HepG2 (cell line): Measurements from ENCODE around the gene SMIM13. TPM values are rescaled to one million over a fixed set of nuclear protein-coding genes. Genes with fewer than 3 reads are reported as not detected.

Experiments used
- ATAC-seq: fragments of 200-7000 bp; cut with Tn5 transposase; 3 replicates; pipeline ENCODE4 v1.9.1; 2020; ENCODE audit warnings: mild to moderate bottlenecking, moderate library complexity
- BruUV-seq: library from RNA; stranded (reverse); fragments of 400-500 nt; replicated peaks from 2 replicates; lab custom pipeline; 2021; lab: Mats Ljungman, UMichigan
- CTCF ChIA-PET: fragments of 300-600 bp; formaldehyde crosslinking; extraction: SDS; loops from one replicate; lab custom pipeline; 2021; ENCODE audit warnings: low total read pairs, inconsistent platforms, low intra/inter-chr PET ratio; lab: Yijun Ruan, JAX
- POLR2A ChIA-PET: fragments of 350-600 bp; sonication (Branson Sonifier 250); formaldehyde crosslinking; loops from one replicate; lab custom pipeline; 2020; ENCODE audit warnings: antibody characterized with exemption, inconsistent platforms; lab: Yijun Ruan, JAX
- DNase-seq: peaks from one replicate; pipeline ENCODE4 v3.0.0-alpha.2; 2015; ENCODE audit warnings: low spot score
- FAIRE-seq: peaks from 3 replicates; lab custom pipeline; 2011; peaks lifted over from hg19 to GRCh38; lab: Jason Lieb, UNC
- H2AFZ ChIP-seq: one replicate; pipeline ENCODE4 v1.6.1; 2011; ENCODE audit warnings: low read length, inconsistent platforms
- H3K27ac ChIP-seq: fragments of 300-600 bp; 3 replicates; pipeline ENCODE4 v1.8.0; 2011; ENCODE audit warnings: mixed run types, mild to moderate bottlenecking, mixed read lengths, low read length, inconsistent platforms; ENCODE audit not compliant: insufficient read depth; ENCODE audit errors: extremely low read length
- H3K27me3 ChIP-seq, 2 experiments: fragments of 200-600 bp in 1 of 2; 2 replicates in 1 of 2; 3 replicates in 1 of 2; pipeline versions ENCODE4 v1.6.0 to v1.8.0; 2011; ENCODE audit warnings: low read length in 2 of 2, mild to moderate bottlenecking in 2 of 2, moderate library complexity in 2 of 2, inconsistent platforms in 1 of 2; ENCODE audit not compliant: insufficient read depth in 2 of 2, control insufficient read depth in 1 of 2
- H3K36me3 ChIP-seq, 2 experiments: fragments of 200-600 bp in 1 of 2; replicated peaks in 1 of 2; 2 replicates in 1 of 2; 3 replicates in 1 of 2; pipeline versions ENCODE4 v1.5.1 to v1.8.0; 2011; ENCODE audit warnings: low read length in 2 of 2, inconsistent platforms in 1 of 2; ENCODE audit not compliant: insufficient read depth in 2 of 2, control insufficient read depth in 1 of 2
- H3K4me1 ChIP-seq: 2 replicates; pipeline ENCODE4 v1.5.1; 2012; ENCODE audit warnings: low read length, inconsistent platforms; ENCODE audit not compliant: insufficient read depth
- H3K4me2 ChIP-seq: 2 replicates; pipeline ENCODE4 v1.6.0; 2011; ENCODE audit warnings: low read depth, low read length, inconsistent platforms
- H3K4me3 ChIP-seq, 3 experiments: fragments of 200-600 bp in 1 of 3; sonication (generic), shearing (Covaris generic) in 1 of 3; replicated peaks in 1 of 3; 2 replicates each; pipeline ENCODE4 v1.5.1; 2011 to 2016; ENCODE audit warnings: low read length in 3 of 3, inconsistent platforms in 2 of 3, low read depth in 2 of 3, mild to moderate bottlenecking in 2 of 3, control low read depth in 1 of 3, mixed read lengths in 1 of 3; ENCODE audit not compliant: insufficient read depth in 1 of 3
- H3K79me2 ChIP-seq: one replicate; pipeline ENCODE4 v1.6.1; 2011; ENCODE audit warnings: low read length, inconsistent platforms; ENCODE audit not compliant: insufficient read depth
- H3K9ac ChIP-seq: 2 replicates; pipeline ENCODE4 v1.6.0; 2011; ENCODE audit warnings: mild to moderate bottlenecking, low read depth, low read length, inconsistent platforms; ENCODE audit not compliant: insufficient read depth
- H3K9me3 ChIP-seq: 2 replicates; pipeline ENCODE4 v1.5.1; 2012; ENCODE audit warnings: mild to moderate bottlenecking, low read length
- H4K20me1 ChIP-seq: 2 replicates; pipeline ENCODE4 v1.6.0; 2011; ENCODE audit warnings: inconsistent platforms, mild to moderate bottlenecking, low read length, moderate library complexity; ENCODE audit not compliant: insufficient read depth
- ARNTL ChIP-seq: sonication (generic); formaldehyde crosslinking; IDR thresholded peaks from 2 replicates; pipeline ENCODE4 v1.4.0; 2020; ENCODE audit warnings: mild to moderate bottlenecking, missing genetic modification reagents
- CHCHD3 ChIP-seq: sonication (generic); formaldehyde crosslinking; IDR thresholded peaks from 2 replicates; pipeline ENCODE4 v1.8.0; 2022; ENCODE audit warnings: mild to moderate bottlenecking, missing genetic modification reagents, moderate library complexity
- FOXA3 ChIP-seq: IDR thresholded peaks from 2 replicates; pipeline ENCODE4 v1.6.1; 2016; ENCODE audit warnings: missing genetic modification reagents, missing compliant biosample characterization
- FOXK1 ChIP-seq: sonication (generic); formaldehyde crosslinking; IDR thresholded peaks from 2 replicates; pipeline ENCODE4 v1.4.0; 2020; ENCODE audit warnings: low read depth, missing genetic modification reagents, borderline replicate concordance
- FOXO1 ChIP-seq: sonication (generic); formaldehyde crosslinking; IDR thresholded peaks from 2 replicates; pipeline ENCODE4 v1.4.0; 2020; ENCODE audit warnings: missing genetic modification reagents
- MED1 ChIP-seq: sonication (generic); formaldehyde crosslinking; IDR thresholded peaks from 2 replicates; pipeline ENCODE4 v1.4.0; 2020; ENCODE audit warnings: missing genetic modification reagents
- RAD21 ChIP-seq: fragments of 450-650 bp; formaldehyde crosslinking; IDR thresholded peaks from 2 replicates; pipeline ENCODE4 v1.5.0; 2020; ENCODE audit warnings: mild to moderate bottlenecking
- RCOR2 ChIP-seq: IDR thresholded peaks from 2 replicates; pipeline ENCODE4 v1.6.1; 2016; ENCODE audit warnings: missing biosample characterization, missing genetic modification reagents
- RXRA ChIP-seq: sonication (generic); formaldehyde crosslinking; IDR thresholded peaks from 2 replicates; pipeline ENCODE4 v1.5.1; 2020; ENCODE audit warnings: missing genetic modification reagents
- SAP130 ChIP-seq: IDR thresholded peaks from 2 replicates; pipeline ENCODE4 v1.6.1; 2016; ENCODE audit warnings: low read depth
- SNAPC2 ChIP-seq: sonication (generic); formaldehyde crosslinking; IDR thresholded peaks from 2 replicates; pipeline ENCODE4 v1.8.1; 2022; ENCODE audit warnings: mild to moderate bottlenecking, missing genetic modification reagents
- TARDBP ChIP-seq: sonication (generic); formaldehyde crosslinking; IDR thresholded peaks from 2 replicates; pipeline ENCODE4 v1.8.0; 2022; ENCODE audit warnings: mild to moderate bottlenecking, missing genetic modification reagents
- TOE1 ChIP-seq: sonication (generic); formaldehyde crosslinking; IDR thresholded peaks from 2 replicates; pipeline ENCODE4 v1.4.0; 2020; ENCODE audit warnings: mild to moderate bottlenecking, missing genetic modification reagents
- ZNF580 ChIP-seq: IDR thresholded peaks from 2 replicates; pipeline ENCODE4 v1.6.1; 2016; ENCODE audit warnings: low read depth, borderline replicate concordance
- ZSCAN5A ChIP-seq: sonication (generic); formaldehyde crosslinking; IDR thresholded peaks from 2 replicates; pipeline ENCODE4 v1.8.0; 2022; ENCODE audit warnings: mild to moderate bottlenecking, missing genetic modification reagents, borderline replicate concordance
- ZSCAN9 ChIP-seq: IDR thresholded peaks from 2 replicates; pipeline ENCODE4 v1.6.1; 2016; ENCODE audit warnings: borderline replicate concordance
- WGBS: methylation state at CpG from one replicate; pipeline ENCODE4 v1.1.6; 2017; ENCODE audit warnings: low lambda C conversion rate; 5-methylcytosine and 5-hydroxymethylcytosine counted together
- in situ Hi-C: cut with HindIII; loops from 2 replicates; pipeline ENCODE4 v1.10.0; 2017; ENCODE audit warnings: low pct_unique_long_range_greater_than_20kb; ENCODE audit not compliant: extremely low pct_ligation_motif_present
- intact Hi-C: fragments of 100-400 bp; cut with micrococcal nuclease; formaldehyde crosslinking; loops from one replicate; pipeline ENCODE4 v1.10.0; 2022; ENCODE audit not compliant: unreplicated experiment
- polyA plus RNA-seq, 8 experiments: library from polyadenylated mRNA; depleted of rRNA in 3 of 8; stranded (reverse) in 7 of 8; unstranded in 1 of 8; fragments of >200 nt; fragmentation: Illumina TruSeq in 4 of 8; extraction: Trizol in 4 of 8; gene quantifications; 2 replicates each; pipeline versions ENCODE4 v1.2.1 to v1.2.3, GENCODE V29; 2011 to 2016; ENCODE audit warnings: low read depth in 4 of 8, missing spikeins in 1 of 8, mixed read lengths in 1 of 8; ENCODE audit not compliant: insufficient read depth in 1 of 8
- total RNA-seq, 5 experiments: library from RNA; depleted of rRNA; stranded (reverse); fragments of >200 nt; fragmentation: Illumina TruSeq; extraction: Trizol; gene quantifications; 2 replicates each; pipeline ENCODE4 v1.2.3, GENCODE V29; 2016; ENCODE audit warnings: low read depth in 1 of 5
- TF ChIP-seq, protein P1 (sequence below): IDR thresholded peaks from 2 replicates; pipeline ENCODE4 v1.6.1; 2016; ENCODE audit warnings: low read depth
- TF ChIP-seq, protein P2 (sequence below): sonication (generic); formaldehyde crosslinking; IDR thresholded peaks from 2 replicates; pipeline ENCODE4 v1.4.0; 2020; ENCODE audit warnings: missing genetic modification reagents

Gene SMIM13
- total and polyA plus RNA-seq, 2 of the 13 experiments (the other 11 are each of a cell fraction or from before 2014, with no cell fraction given) = 2.7 to 10.2 TPM

GRCh38 chr6:11172501-11173327 lies 79.1 kb downstream of the SMIM13 start:
- peak overlapping the region; percentile 71 for H3K4me2 ChIP-seq
- 32% methylated on average over 16 of the region's 17 CpGs for WGBS
- no peaks in the 10 kb centered on the region for H3K9me3 ChIP-seq
- H3K27ac ChIP-seq = no peak overlapping the region
- POLR2A ChIA-PET = interaction anchor here (4.3 kb wide), 1 partner anchor 60 kb away, joined by 17 read pairs; the partner anchor contains the start of gene NEDD9
- no peak overlapping the region for H3K9ac ChIP-seq
- peaks cover 36% of the 10 kb centered on the region for H3K4me1 ChIP-seq
- in situ Hi-C loops = loop anchor here (5.0 kb wide), 1 partner anchor 325 kb away; no protein-coding TSS in a partner anchor
- ATAC-seq = peak; percentile 86
- H3K79me2 ChIP-seq = no peaks in the 10 kb centered on the region
- peak overlapping the region; percentile 7 for H2AFZ ChIP-seq
- no peaks in the 10 kb centered on the region for H3K36me3 ChIP-seq
- H3K27me3 ChIP-seq = no peaks in the 10 kb centered on the region
- BruUV-seq = no TSS peak
- peak; percentile 84 for FAIRE-seq
- DNase-seq = peak; percentile 66
- H4K20me1 ChIP-seq = no peaks in the 10 kb centered on the region
- intact Hi-C loops = loop anchor here (1.0 to 10.0 kb wide), 4 partner anchors 28 to 402 kb away; no protein-coding TSS in a partner anchor
- CTCF ChIA-PET = interaction anchor here (0.7 to 4.4 kb wide), 5 partner anchors 29 to 403 kb away, joined by 3 to 65 read pairs (median 7); no protein-coding TSS in a partner anchor
- H3K4me3 ChIP-seq = peak overlapping the region in 1 of 3 experiments; percentile 47; a peak in 2 of 6 replicates
- TF ChIP-seq ARNTL (CRISPR knock-in tag) (no peak), CHCHD3 (no peak), SAP130 (CRISPR knock-in tag) (peak; percentile 49; the same call in 1 of the 2 replicates), SNAPC2 (CRISPR knock-in tag) (no peak), ZSCAN5A (CRISPR knock-in tag) (peak; percentile 74; the same call in 1 of the 2 replicates), FOXO1 (CRISPR knock-in tag) (peak; percentile 23; the same call in 1 of the 2 replicates), RCOR2 (CRISPR knock-in tag) (peak; percentile 34; the same call in 1 of the 2 replicates), FOXA3 (0 out of 2 replicates have a peak, but pooled peaks have one; percentile 27), RXRA (CRISPR knock-in tag) (no peak), FOXK1 (CRISPR knock-in tag) (0 out of 2 replicates have a peak, but pooled peaks have one; percentile 31), MED1 (CRISPR knock-in tag) (peak; percentile 53), ZNF580 (CRISPR knock-in tag) (peak; percentile 86), TARDBP (CRISPR knock-in tag) (0 out of 2 replicates have a peak, but pooled peaks have one; percentile 66), TOE1 (CRISPR knock-in tag) (0 out of 2 replicates have a peak, but pooled peaks have one; percentile 65), ZSCAN9 (0 out of 2 replicates have a peak, but pooled peaks have one; percentile 45), RAD21 (CRISPR knock-in tag) (peak; percentile 83)
- TF ChIP-seq, protein P1, sequence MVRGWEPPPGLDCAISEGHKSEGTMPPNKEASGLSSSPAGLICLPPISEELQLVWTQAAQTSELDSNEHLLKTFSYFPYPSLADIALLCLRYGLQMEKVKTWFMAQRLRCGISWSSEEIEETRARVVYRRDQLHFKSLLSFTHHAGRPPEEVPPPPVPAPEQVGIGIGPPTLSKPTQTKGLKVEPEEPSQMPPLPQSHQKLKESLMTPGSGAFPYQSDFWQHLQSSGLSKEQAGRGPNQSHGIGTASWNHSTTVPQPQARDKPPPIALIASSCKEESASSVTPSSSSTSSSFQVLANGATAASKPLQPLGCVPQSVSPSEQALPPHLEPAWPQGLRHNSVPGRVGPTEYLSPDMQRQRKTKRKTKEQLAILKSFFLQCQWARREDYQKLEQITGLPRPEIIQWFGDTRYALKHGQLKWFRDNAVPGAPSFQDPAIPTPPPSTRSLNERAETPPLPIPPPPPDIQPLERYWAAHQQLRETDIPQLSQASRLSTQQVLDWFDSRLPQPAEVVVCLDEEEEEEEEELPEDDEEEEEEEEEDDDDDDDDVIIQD (CRISPR knock-in tag) = peak; percentile 73; the same call in 1 of the 2 replicates
- TF ChIP-seq, protein P2, sequence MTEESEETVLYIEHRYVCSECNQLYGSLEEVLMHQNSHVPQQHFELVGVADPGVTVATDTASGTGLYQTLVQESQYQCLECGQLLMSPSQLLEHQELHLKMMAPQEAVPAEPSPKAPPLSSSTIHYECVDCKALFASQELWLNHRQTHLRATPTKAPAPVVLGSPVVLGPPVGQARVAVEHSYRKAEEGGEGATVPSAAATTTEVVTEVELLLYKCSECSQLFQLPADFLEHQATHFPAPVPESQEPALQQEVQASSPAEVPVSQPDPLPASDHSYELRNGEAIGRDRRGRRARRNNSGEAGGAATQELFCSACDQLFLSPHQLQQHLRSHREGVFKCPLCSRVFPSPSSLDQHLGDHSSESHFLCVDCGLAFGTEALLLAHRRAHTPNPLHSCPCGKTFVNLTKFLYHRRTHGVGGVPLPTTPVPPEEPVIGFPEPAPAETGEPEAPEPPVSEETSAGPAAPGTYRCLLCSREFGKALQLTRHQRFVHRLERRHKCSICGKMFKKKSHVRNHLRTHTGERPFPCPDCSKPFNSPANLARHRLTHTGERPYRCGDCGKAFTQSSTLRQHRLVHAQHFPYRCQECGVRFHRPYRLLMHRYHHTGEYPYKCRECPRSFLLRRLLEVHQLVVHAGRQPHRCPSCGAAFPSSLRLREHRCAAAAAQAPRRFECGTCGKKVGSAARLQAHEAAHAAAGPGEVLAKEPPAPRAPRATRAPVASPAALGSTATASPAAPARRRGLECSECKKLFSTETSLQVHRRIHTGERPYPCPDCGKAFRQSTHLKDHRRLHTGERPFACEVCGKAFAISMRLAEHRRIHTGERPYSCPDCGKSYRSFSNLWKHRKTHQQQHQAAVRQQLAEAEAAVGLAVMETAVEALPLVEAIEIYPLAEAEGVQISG (CRISPR knock-in tag) = 0 out of 2 replicates have a peak, but pooled peaks have one; percentile 32
